Effector memory CD4-positive, alpha-beta T cell (primary cell): ENCODE measurements around the gene ZNF653.
"Not testable (repeated sequence)": the region's sequence is repeated elsewhere in the genome, so short reads cannot be mapped to it uniquely, and the experiment has no call there.

Source experiments
- DNase-seq, 3 donors: peaks; one replicate each; pipeline ENCODE4 v3.0.0-alpha.2; 2020
- H3K27ac ChIP-seq: 2 replicates; pipeline ENCODE4 v1.7.0; 2013; ENCODE audit warnings: mild to moderate bottlenecking, low read length, moderate library complexity; ENCODE audit not compliant: insufficient read depth, poor library complexity, severe bottlenecking
- H3K27me3 ChIP-seq: replicated peaks from 2 replicates; pipeline ENCODE4 v1.7.0; 2013; ENCODE audit warnings: mild to moderate bottlenecking, low read length; ENCODE audit not compliant: insufficient read depth, control insufficient read depth, poor library complexity, severe bottlenecking
- H3K36me3 ChIP-seq: 2 replicates; pipeline ENCODE4 v1.7.0; 2013; ENCODE audit warnings: mild to moderate bottlenecking, low read length, moderate library complexity; ENCODE audit not compliant: control insufficient read depth, insufficient read depth
- H3K4me1 ChIP-seq: 2 replicates; pipeline ENCODE4 v1.7.0; 2013; ENCODE audit warnings: low read length, mild to moderate bottlenecking; ENCODE audit not compliant: control insufficient read depth, insufficient read depth, poor library complexity, severe bottlenecking
- H3K4me3 ChIP-seq: 2 replicates; pipeline ENCODE4 v1.7.0; 2013; ENCODE audit warnings: low read length, low read depth, mild to moderate bottlenecking; ENCODE audit not compliant: insufficient read depth, poor library complexity, severe bottlenecking
- H3K9me3 ChIP-seq: 2 replicates; pipeline ENCODE4 v1.7.0; 2013; ENCODE audit warnings: mild to moderate bottlenecking, low read length, moderate library complexity; ENCODE audit not compliant: control insufficient read depth

The ZNF653 gene

GRCh38 chr19:11456659-11457058, 49.0 kb downstream of the ZNF653 start:
- no peak for DNase-seq
- Histone ChIP-seq H3K4me1 (no peaks in the 10 kb centered on the region), H3K4me3 (no peak overlapping the region), H3K36me3 (no peaks in the 10 kb centered on the region), H3K9me3 (no peaks in the 10 kb centered on the region), H3K27me3 (no peaks in the 10 kb centered on the region), H3K27ac (no peak overlapping the region)

DNA sequence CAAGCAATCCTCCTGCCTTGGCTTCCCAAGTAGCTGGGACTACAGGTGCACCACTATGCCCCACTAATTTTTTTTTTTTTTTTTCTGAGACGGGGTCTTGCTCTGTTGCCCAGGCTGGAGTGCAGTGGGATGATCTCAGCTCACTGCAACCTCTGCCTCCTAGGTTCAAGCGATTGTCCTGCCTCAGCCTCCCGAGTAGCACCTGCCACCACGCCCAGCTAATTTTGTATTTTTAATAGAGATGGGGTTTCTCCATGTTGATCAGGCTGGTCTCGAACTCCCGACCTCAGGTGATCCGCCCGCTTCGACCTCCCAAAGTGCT, 50.4 kb downstream of the ZNF653 start:
- not testable (repeated sequence) for H3K27ac ChIP-seq, DNase-seq, H3K27me3 ChIP-seq, H3K4me1 ChIP-seq, H3K4me3 ChIP-seq, H3K36me3 ChIP-seq, H3K9me3 ChIP-seq

DNA sequence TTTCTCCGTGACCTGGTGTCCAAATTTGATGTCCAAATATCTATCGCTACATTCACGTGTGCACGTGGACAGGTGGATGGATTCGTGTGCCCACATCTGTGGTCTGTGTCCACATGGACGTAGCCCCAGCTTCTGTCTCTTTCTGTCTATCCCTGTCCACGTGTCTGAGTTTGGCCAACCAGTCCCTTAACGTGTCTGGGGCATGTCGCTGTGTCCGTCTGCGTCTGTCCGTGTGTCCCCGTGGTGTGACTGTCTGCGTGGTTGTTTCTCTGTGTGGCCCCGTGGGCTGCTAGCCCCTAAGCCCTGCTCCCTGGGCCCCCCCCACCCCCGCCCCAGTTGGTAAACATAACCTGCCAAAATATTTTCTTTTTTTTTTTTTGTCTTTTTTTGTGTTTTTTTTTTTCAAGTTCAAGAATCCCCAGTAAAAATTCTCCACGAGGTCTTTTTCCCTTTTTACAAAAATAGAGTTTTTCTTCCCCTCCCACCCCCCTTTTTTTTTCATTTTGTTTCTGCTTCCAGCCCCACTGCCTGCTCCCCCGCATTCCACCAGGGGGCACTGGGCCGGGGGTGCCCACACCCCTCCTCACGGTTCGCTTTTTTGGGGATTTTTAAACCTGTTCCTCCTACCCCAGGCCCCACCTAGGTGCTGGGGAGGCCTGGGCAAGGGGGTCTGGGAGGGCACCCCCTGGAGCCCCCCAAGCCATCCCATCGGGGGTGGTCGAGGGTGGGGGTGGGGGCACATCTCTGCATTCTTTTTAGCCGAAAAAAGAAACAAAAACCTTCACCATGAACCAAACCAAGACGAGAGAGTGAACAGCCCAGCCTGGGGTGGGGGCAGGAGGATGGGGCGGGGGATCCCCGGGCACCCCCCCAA, 51.9 kb downstream of the ZNF653 start:
- no peak overlapping the region for H3K27ac ChIP-seq
- H3K4me3 ChIP-seq = no peak overlapping the region
- no peaks in the 10 kb centered on the region for H3K9me3 ChIP-seq
- H3K4me1 ChIP-seq = no peaks in the 10 kb centered on the region
- DNase-seq = no peak
- H3K27me3 ChIP-seq = no peaks in the 10 kb centered on the region
- peaks cover 8% of the 10 kb centered on the region for H3K36me3 ChIP-seq

- Histone ChIP-seq H3K9me3 (no peaks in the 10 kb centered on the region), H3K4me1 (no peaks in the 10 kb centered on the region), H3K27me3 (no peaks in the 10 kb centered on the region), H3K27ac (no peak overlapping the region), H3K36me3 (peaks cover 17% of the 10 kb centered on the region), H3K4me3 (no peak overlapping the region)
- no peak for DNase-seq
Observed at GRCh38 chr19:11452620-11453310, 52.9 kb downstream of the ZNF653 start.

- no peak overlapping the region for H3K4me3 ChIP-seq
Observed at GRCh38 chr19:11451871-11452619, 53.6 kb downstream of the ZNF653 start.

DNA sequence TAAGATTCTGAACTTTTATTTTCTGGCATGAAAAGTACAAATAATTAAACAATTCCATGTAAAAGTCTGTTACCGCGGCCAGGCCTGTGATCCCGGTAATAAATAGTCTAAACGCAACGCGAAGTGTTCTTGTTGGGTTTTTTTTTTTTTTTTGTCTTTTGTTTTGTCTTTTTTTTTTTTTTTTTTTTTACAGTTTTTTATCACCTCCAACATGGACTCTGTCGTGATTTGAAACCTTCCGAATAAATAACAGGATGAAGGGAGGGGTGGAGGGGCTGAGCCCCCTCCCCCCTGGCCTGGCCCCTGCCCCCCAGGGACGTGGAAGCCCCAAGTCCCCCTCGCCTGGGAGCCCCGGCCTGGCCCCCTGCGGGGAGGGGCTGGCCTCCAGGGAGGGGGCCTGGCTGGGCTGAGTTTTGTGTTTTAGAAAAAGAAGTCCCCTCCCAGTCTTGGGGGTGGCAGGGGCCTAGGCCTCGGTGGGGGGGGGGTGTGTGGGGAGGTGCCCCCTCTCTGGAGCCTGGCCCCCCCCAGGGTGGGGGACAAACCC, 54.2 kb downstream of the ZNF653 start:
- H3K36me3 ChIP-seq = peaks cover 30% of the 10 kb centered on the region
- H3K4me1 ChIP-seq = no peaks in the 10 kb centered on the region
- no peak for DNase-seq
- no peak overlapping the region for H3K4me3 ChIP-seq
- H3K27ac ChIP-seq = no peak overlapping the region
- no peaks in the 10 kb centered on the region for H3K27me3 ChIP-seq
- H3K9me3 ChIP-seq = no peaks in the 10 kb centered on the region

More at GRCh38 chr19:11451871-11452619, 53.6 kb downstream of the ZNF653 start:
- H3K27ac ChIP-seq = no peak overlapping the region
- H3K4me1 ChIP-seq = no peaks in the 10 kb centered on the region
- peaks cover 24% of the 10 kb centered on the region for H3K36me3 ChIP-seq
- H3K9me3 ChIP-seq = no peaks in the 10 kb centered on the region
- no peak for DNase-seq
- H3K27me3 ChIP-seq = no peaks in the 10 kb centered on the region

GRCh38 chr19:11450570-11451326, 54.9 kb downstream of the ZNF653 start:
- no peaks in the 10 kb centered on the region for H3K27me3 ChIP-seq
- no peaks in the 10 kb centered on the region for H3K9me3 ChIP-seq
- no peak for DNase-seq
- H3K4me1 ChIP-seq = no peaks in the 10 kb centered on the region
- no peak overlapping the region for H3K27ac ChIP-seq
- no peak overlapping the region for H3K4me3 ChIP-seq
- peaks cover 37% of the 10 kb centered on the region for H3K36me3 ChIP-seq

- Histone ChIP-seq H3K4me1 (no peaks in the 10 kb centered on the region), H3K4me3 (no peak overlapping the region), H3K27me3 (no peaks in the 10 kb centered on the region), H3K36me3 (peaks cover 54% of the 10 kb centered on the region), H3K9me3 (no peaks in the 10 kb centered on the region), H3K27ac (no peak overlapping the region)
- DNase-seq = no peak
Observed at GRCh38 chr19:11448923-11449554, 56.6 kb downstream of the ZNF653 start.

DNA sequence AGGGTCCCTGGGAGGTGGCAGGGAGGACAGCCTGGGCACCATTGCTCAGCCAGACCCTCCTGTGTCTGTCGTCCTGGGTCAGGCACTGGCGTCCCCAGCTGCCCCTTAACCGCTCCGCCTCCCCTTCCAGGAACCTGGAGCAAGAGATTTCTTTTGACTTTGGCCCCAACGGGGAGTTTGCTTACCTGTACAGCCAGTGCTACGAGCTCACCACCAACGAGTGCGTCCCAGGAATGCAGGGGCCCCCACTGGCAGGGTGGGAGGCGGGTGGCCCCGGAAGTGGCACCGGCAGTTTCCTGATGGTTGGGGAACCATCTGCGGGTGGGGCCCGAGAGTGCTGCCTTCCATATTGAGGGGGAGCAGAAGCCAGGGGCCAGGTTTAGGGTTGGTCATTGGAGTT, 57.2 kb downstream of the ZNF653 start:
- DNase-seq = no peak
- Histone ChIP-seq H3K36me3 (peaks cover 60% of the 10 kb centered on the region), H3K4me1 (no peaks in the 10 kb centered on the region), H3K27ac (no peak overlapping the region), H3K9me3 (no peaks in the 10 kb centered on the region), H3K27me3 (no peaks in the 10 kb centered on the region), H3K4me3 (no peak overlapping the region)
